Activated naive CD4-positive, alpha-beta T cell treated with anti-CD3 and anti-CD28 coated beads for 36 hours (primary cell): ENCODE measurements around the gene ADA. TPM values are rescaled to one million over a fixed set of nuclear protein-coding genes. Genes with fewer than 3 reads are reported as not detected.

ENCODE experiments used
- CTCF ChIA-PET: fragments of 350-600 bp; sonication (Branson Sonifier 250); formaldehyde crosslinking; loops from one replicate; lab custom pipeline; 2021; ENCODE audit warnings: antibody characterized with exemption; lab: Charles Lee
- DNase-seq: peaks from one replicate; pipeline ENCODE4 v3.0.0-alpha.2; 2020
- H3K27ac Mint-ChIP-seq: one replicate; pipeline ENCODE4 v1.8.0; 2021; ENCODE audit warnings: mild to moderate bottlenecking, mixed read lengths
- H3K27me3 Mint-ChIP-seq: one replicate; pipeline ENCODE4 v1.8.0; 2021; ENCODE audit warnings: low read depth, mixed read lengths
- H3K36me3 Mint-ChIP-seq: one replicate; pipeline ENCODE4 v1.8.0; 2021; ENCODE audit warnings: low read depth, mixed read lengths
- H3K4me1 Mint-ChIP-seq: one replicate; pipeline ENCODE4 v1.8.0; 2021; ENCODE audit warnings: low read depth, mixed read lengths
- H3K4me3 Mint-ChIP-seq: one replicate; pipeline ENCODE4 v1.8.0; 2021; ENCODE audit warnings: mild to moderate bottlenecking, moderate library complexity, mixed read lengths
- H3K9me3 Mint-ChIP-seq: one replicate; pipeline ENCODE4 v1.8.0; 2021; ENCODE audit warnings: mixed read lengths
- intact Hi-C: fragments of 100-400 bp; cut with micrococcal nuclease; formaldehyde crosslinking; loops from one replicate; pipeline ENCODE4 v1.15.1; 2023
- total RNA-seq, 2 experiments: library from RNA; stranded (reverse); gene quantifications; one replicate each; pipeline ENCODE4 v1.2.3, GENCODE V29; 2021

ADA gene
- total RNA-seq, 2 experiments from 2014 or later = 54.6 to 54.9 TPM

DNA sequence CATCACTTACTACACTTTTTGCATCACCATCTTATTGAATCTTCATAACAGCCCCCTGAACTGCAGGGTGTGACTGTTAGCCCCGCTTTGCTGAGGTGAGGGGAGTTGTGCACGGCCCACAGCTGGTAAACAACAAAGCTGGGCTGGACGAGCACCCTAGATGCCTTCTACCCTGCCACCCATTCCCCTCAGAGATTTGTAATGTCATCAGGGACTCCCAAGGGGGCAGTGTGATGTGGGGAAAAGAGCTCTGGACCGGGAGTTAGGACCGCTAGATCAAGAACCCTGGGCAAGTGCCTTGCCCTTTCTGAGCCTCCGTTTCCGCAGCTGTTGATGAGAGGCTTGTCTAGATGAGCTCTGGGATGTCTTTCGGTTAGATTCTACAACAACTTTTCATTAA, 48.2 kb downstream of the ADA start:
- Mint-ChIP-seq H3K27ac (no peak overlapping the region), H3K36me3 (no peaks in the 10 kb centered on the region), H3K27me3 (no peaks in the 10 kb centered on the region), H3K4me3 (no peak overlapping the region), H3K9me3 (no peaks in the 10 kb centered on the region), H3K4me1 (peaks cover 26% of the 10 kb centered on the region)
- intact Hi-C loops = no loop called here
- no peak for DNase-seq
- CTCF ChIA-PET = interaction anchor here (0.6 to 1.5 kb wide), 9 partner anchors 9 to 234 kb away, joined by 3 to 6 read pairs (median 3); no protein-coding TSS in a partner anchor

- intact Hi-C loops = no loop called here
- peaks cover 32% of the 10 kb centered on the region for H3K4me1 Mint-ChIP-seq
- no peaks in the 10 kb centered on the region for H3K27me3 Mint-ChIP-seq
- no peak overlapping the region for H3K4me3 Mint-ChIP-seq
- CTCF ChIA-PET = interaction anchor here (0.6 to 1.0 kb wide), 2 partner anchors 8 to 82 kb away, joined by 3 to 5 read pairs; no protein-coding TSS in a partner anchor
- H3K9me3 Mint-ChIP-seq = no peaks in the 10 kb centered on the region
- H3K27ac Mint-ChIP-seq = no peak overlapping the region
- no peaks in the 10 kb centered on the region for H3K36me3 Mint-ChIP-seq
- no peak for DNase-seq
These were observed 49.7 kb downstream of the ADA start for GRCh38 chr20:44601801-44602204.

DNA sequence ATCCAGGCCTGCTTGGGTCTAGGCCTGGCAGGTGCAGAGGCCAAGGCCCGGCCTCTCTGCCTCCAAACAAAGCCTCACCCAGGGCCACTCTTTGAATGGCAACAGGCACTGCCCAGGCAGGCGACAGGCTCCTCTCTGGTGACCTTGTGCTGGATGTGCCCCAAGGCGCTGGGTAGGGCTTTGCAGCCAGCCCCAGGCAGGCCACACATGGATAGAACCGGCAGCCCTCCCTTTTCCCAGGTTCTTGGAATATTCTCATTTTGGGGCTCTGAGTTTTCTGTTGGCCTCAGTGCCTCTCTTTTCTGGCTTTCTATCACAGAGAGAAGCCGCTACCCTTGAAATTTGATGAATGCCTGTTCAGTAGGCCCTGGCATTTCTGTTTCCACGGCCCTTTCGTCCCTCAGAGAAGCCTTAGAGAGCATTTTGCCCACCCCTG, 50.2 kb downstream of the ADA start:
- Mint-ChIP-seq H3K4me1 (peaks cover 32% of the 10 kb centered on the region), H3K36me3 (no peaks in the 10 kb centered on the region), H3K27me3 (no peaks in the 10 kb centered on the region), H3K4me3 (no peak overlapping the region), H3K9me3 (no peaks in the 10 kb centered on the region), H3K27ac (no peak overlapping the region)
- intact Hi-C loops = no loop called here
- DNase-seq = no peak
- CTCF ChIA-PET = no interaction called here

GRCh38 chr20:44600758-44601201, 50.7 kb downstream of the ADA start:
- H3K27ac Mint-ChIP-seq = no peak overlapping the region
- no peaks in the 10 kb centered on the region for H3K27me3 Mint-ChIP-seq
- no peak overlapping the region for H3K4me3 Mint-ChIP-seq
- CTCF ChIA-PET = no interaction called here
- H3K36me3 Mint-ChIP-seq = no peaks in the 10 kb centered on the region
- no peaks in the 10 kb centered on the region for H3K9me3 Mint-ChIP-seq
- DNase-seq = no peak
- intact Hi-C loops = no loop called here
- peaks cover 32% of the 10 kb centered on the region for H3K4me1 Mint-ChIP-seq

- intact Hi-C loops = no loop called here
- Mint-ChIP-seq H3K4me3 (no peak overlapping the region), H3K27ac (no peak overlapping the region), H3K9me3 (no peaks in the 10 kb centered on the region), H3K4me1 (peaks cover 32% of the 10 kb centered on the region), H3K36me3 (no peaks in the 10 kb centered on the region), H3K27me3 (no peaks in the 10 kb centered on the region)
- no peak for DNase-seq
- CTCF ChIA-PET = no interaction called here
These were observed 51.2 kb downstream of the ADA start for GRCh38 chr20:44600301-44600700.

DNA sequence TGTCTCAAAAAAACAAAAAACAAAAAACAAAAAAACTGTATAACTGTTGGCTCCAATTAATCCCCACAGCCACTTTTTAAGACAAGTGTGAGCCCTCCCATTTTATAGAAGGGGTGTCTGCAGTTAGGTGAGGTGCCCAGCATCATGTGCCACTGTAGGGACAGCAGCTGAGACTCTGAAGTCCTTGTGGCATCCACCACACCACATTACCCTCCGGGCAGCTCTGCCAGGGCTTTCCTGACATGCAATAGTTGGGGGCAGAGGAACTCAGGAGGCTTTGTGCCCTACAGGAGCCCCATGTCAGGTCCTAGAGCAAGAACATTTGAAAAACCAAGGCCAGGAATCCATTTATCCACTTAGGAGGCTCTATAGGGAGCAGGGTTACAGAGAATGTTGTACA, 51.8 kb downstream of the ADA start:
- Mint-ChIP-seq H3K9me3 (no peaks in the 10 kb centered on the region), H3K36me3 (no peaks in the 10 kb centered on the region), H3K27me3 (no peaks in the 10 kb centered on the region), H3K4me3 (no peak overlapping the region), H3K4me1 (peaks cover 32% of the 10 kb centered on the region), H3K27ac (no peak overlapping the region)
- no peak for DNase-seq
- intact Hi-C loops = loop anchor here (2.0 to 5.0 kb wide), 3 partner anchors 67 to 387 kb away; partner anchors contain the start of genes OSER1 and TTPAL
- CTCF ChIA-PET = interaction anchor here (2.3 to 3.1 kb wide), 2 partner anchors 10 to 215 kb away, joined by 5 to 27 read pairs; no protein-coding TSS in a partner anchor

DNA sequence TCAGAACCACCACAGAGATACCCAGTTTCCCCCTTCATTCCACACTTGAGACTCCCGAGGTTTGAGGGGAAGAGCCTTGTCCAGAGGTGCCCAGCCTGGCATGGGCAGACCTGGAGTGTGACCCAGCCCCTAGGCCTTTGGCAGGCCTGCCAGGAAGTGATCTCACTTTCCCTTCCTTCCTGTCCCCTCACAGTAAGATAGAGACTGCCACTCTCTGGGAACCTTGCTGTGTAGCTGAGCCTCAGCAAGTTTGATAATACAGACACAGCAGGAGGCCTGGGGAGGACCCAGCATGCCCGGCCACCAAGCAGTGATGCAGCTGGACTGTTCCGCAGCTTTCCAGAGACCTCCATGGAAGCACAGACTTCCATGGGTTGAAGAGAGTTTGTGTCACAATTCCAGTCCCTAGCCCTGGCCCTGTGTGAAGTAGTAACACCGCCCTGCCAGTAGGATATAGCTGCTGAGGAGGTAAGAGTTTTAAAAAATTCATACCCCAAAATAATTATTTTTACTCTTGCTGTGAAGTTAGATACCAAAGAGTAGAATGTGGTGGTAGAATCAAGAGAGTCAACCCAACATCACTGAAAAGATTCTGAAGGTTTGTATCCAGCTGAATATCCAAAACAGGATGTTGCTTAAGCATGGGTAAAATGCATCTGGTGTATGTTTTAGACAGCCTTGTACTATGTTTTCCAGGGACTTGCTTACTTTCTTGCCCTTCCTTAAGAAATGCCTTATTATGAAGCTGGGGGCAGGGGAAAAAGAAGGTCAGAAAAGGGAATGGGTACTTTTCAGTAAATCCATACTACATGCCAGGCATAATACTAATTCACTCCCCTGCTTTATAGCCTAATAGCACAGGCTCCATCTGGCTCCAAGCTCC, 52.8 kb downstream of the ADA start:
- H3K27ac Mint-ChIP-seq = peak overlapping the region; percentile 81
- peak; percentile 61 for DNase-seq
- H3K4me1 Mint-ChIP-seq = peaks cover 32% of the 10 kb centered on the region
- peak overlapping the region; percentile 70 for H3K4me3 Mint-ChIP-seq
- intact Hi-C loops = loop anchor here (1.0 to 5.0 kb wide), 4 partner anchors 48 to 386 kb away; partner anchors contain the start of genes OSER1 and TTPAL
- H3K36me3 Mint-ChIP-seq = no peaks in the 10 kb centered on the region
- no peaks in the 10 kb centered on the region for H3K9me3 Mint-ChIP-seq
- CTCF ChIA-PET = interaction anchor here (0.6 to 3.1 kb wide), 11 partner anchors 11 to 214 kb away, joined by 3 to 27 read pairs (median 4); partner anchors contain the start of gene TTPAL
- no peaks in the 10 kb centered on the region for H3K27me3 Mint-ChIP-seq

DNA sequence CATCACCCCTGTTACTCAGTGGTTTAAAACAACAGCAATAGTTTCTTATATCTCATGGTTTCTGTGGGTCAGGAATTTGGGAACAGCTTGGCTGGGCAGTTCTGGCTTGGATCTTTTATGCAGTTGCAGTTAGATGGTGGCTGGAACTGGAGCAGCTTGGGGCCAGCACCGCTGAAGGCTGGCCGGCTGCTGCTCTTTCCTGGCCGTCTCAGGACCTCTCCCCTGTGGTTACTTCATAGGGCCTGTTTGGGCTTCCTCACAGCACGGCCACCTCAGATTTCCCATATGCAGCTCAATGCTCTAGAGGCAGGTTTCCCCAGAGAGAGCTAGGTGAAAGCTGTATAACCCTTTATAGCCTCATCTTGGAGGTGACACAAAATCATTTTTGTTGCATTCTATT, 53.6 kb downstream of the ADA start:
- Mint-ChIP-seq H3K4me3 (no peak overlapping the region), H3K27ac (peak overlapping the region; percentile 81), H3K9me3 (no peaks in the 10 kb centered on the region), H3K36me3 (no peaks in the 10 kb centered on the region), H3K4me1 (peaks cover 32% of the 10 kb centered on the region), H3K27me3 (no peaks in the 10 kb centered on the region)
- DNase-seq = no peak
- CTCF ChIA-PET = interaction anchor here (1.0 to 3.1 kb wide), 9 partner anchors 12 to 214 kb away, joined by 3 to 27 read pairs (median 5); partner anchors contain the start of gene TTPAL
- intact Hi-C loops = loop anchor here (1.0 to 5.0 kb wide), 4 partner anchors 48 to 386 kb away; partner anchors contain the start of genes OSER1 and TTPAL

GRCh38 chr20:44597516-44597915, 54.0 kb downstream of the ADA start:
- Mint-ChIP-seq H3K4me1 (peaks cover 32% of the 10 kb centered on the region), H3K9me3 (no peaks in the 10 kb centered on the region), H3K27me3 (no peaks in the 10 kb centered on the region), H3K36me3 (no peaks in the 10 kb centered on the region), H3K4me3 (no peak overlapping the region), H3K27ac (no peak overlapping the region)
- CTCF ChIA-PET = interaction anchor here (0.5 to 3.1 kb wide), 10 partner anchors 10 to 287 kb away, joined by 4 to 27 read pairs (median 4); partner anchors contain the start of gene TTPAL
- no peak for DNase-seq
- intact Hi-C loops = loop anchor here (5.0 kb wide), 2 partner anchors 120 to 385 kb away; partner anchors contain the start of genes OSER1 and TTPAL

DNA sequence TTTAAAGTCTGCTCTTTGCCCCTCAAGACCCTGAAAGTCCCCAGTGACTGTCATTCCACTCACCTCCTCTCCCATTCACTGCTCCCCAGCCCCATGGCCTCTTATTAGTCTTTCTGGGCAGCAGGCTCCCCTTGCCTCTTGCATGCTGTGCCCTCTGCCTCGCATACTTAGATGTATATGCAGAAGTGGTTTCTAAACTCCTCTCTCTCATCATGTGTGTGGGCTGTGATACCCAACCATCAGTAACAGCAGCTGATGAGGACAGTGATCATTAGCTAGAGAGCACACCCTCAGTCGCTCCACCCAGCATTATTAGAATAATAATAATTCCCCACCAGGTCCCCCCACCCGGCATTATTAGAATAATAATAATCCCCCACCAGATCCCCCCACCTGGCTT, 54.6 kb downstream of the ADA start:
- Mint-ChIP-seq H3K4me1 (peaks cover 29% of the 10 kb centered on the region), H3K4me3 (no peak overlapping the region), H3K27ac (no peak overlapping the region), H3K9me3 (no peaks in the 10 kb centered on the region), H3K36me3 (no peaks in the 10 kb centered on the region), H3K27me3 (no peaks in the 10 kb centered on the region)
- DNase-seq = no peak
- intact Hi-C loops = loop anchor here (5.0 kb wide), 2 partner anchors 120 to 385 kb away; partner anchors contain the start of genes OSER1 and TTPAL
- CTCF ChIA-PET = interaction anchor here (0.6 to 3.1 kb wide), 4 partner anchors 11 to 286 kb away, joined by 3 to 27 read pairs (median 4); no protein-coding TSS in a partner anchor

GRCh38 chr20:44596010-44596409, 55.5 kb downstream of the ADA start:
- Mint-ChIP-seq H3K4me3 (no peak overlapping the region), H3K4me1 (peaks cover 25% of the 10 kb centered on the region), H3K27me3 (no peaks in the 10 kb centered on the region), H3K27ac (no peak overlapping the region), H3K9me3 (no peaks in the 10 kb centered on the region), H3K36me3 (no peaks in the 10 kb centered on the region)
- intact Hi-C loops = loop anchor here (5.0 kb wide), 2 partner anchors 119 to 384 kb away; partner anchors contain the start of genes OSER1 and TTPAL
- CTCF ChIA-PET = no interaction called here
- no peak for DNase-seq

- H3K27me3 Mint-ChIP-seq = no peaks in the 10 kb centered on the region
- no peaks in the 10 kb centered on the region for H3K9me3 Mint-ChIP-seq
- peak; percentile 58 for DNase-seq
- no peak overlapping the region for H3K4me3 Mint-ChIP-seq
- H3K4me1 Mint-ChIP-seq = peaks cover 14% of the 10 kb centered on the region
- no peaks in the 10 kb centered on the region for H3K36me3 Mint-ChIP-seq
- no peak overlapping the region for H3K27ac Mint-ChIP-seq
- intact Hi-C loops = loop anchor here (5.0 kb wide), 2 partner anchors 117 to 382 kb away; partner anchors contain the start of genes OSER1 and TTPAL
- CTCF ChIA-PET = interaction anchor here (0.6 to 1.6 kb wide), 4 partner anchors 8 to 376 kb away, joined by 3 to 5 read pairs (median 3); no protein-coding TSS in a partner anchor
These were observed 56.8 kb downstream of the ADA start for GRCh38 chr20:44594730-44595129.
